HepG2 (cell line): ENCODE measurements around the gene PMIS2. TPM values are rescaled to one million over a fixed set of nuclear protein-coding genes. Genes with fewer than 3 reads are reported as not detected.

Experiments used
- CC2D1A ChIP-seq: sonication (generic); formaldehyde crosslinking; IDR thresholded peaks from 2 replicates; pipeline ENCODE4 v1.8.1; 2023; ENCODE audit warnings: mild to moderate bottlenecking, missing genetic modification reagents
- GABPB1 ChIP-seq: IDR thresholded peaks from 2 replicates; pipeline ENCODE4 v1.6.1; 2016; ENCODE audit warnings: mild to moderate bottlenecking, missing genetic modification reagents, moderate library complexity, missing compliant biosample characterization
- GATAD2A ChIP-seq: IDR thresholded peaks from 2 replicates; pipeline ENCODE4 v1.6.1; 2016
- MAF1 ChIP-seq: sonication (generic); formaldehyde crosslinking; IDR thresholded peaks from 2 replicates; pipeline ENCODE4 v1.5.0; 2020; ENCODE audit warnings: missing genetic modification reagents, borderline replicate concordance
- MAZ ChIP-seq, 2 experiments: sonication (generic) in 1 of 2; formaldehyde crosslinking in 1 of 2; IDR thresholded peaks; 2 replicates each; pipeline versions ENCODE4 v1.5.0 to v1.6.1; 2012 to 2020; ENCODE audit warnings: low read depth in 2 of 2, mild to moderate bottlenecking in 2 of 2, borderline replicate concordance in 1 of 2, improper control_type of control experiment in 1 of 2, low read length in 1 of 2, missing genetic modification reagents in 1 of 2, moderate library complexity in 1 of 2
- MIER2 ChIP-seq: IDR thresholded peaks from 2 replicates; pipeline ENCODE4 v1.6.1; 2016; ENCODE audit warnings: missing biosample characterization, missing genetic modification reagents
- MXI1 ChIP-seq: IDR thresholded peaks from 3 replicates; pipeline ENCODE4 v1.6.1; 2012; ENCODE audit warnings: low read depth, low read length, inconsistent platforms, borderline replicate concordance
- MYC ChIP-seq: sonication (generic); formaldehyde crosslinking; IDR thresholded peaks from 2 replicates; pipeline ENCODE4 v1.9.0; 2021; ENCODE audit warnings: missing genetic modification reagents, borderline replicate concordance
- NONO ChIP-seq, 2 experiments: fragments of 450-650 bp in 1 of 2; sonication (generic) in 1 of 2; formaldehyde crosslinking in 1 of 2; IDR thresholded peaks in 1 of 2; conservative IDR thresholded peaks in 1 of 2; 2 replicates each; pipeline versions ENCODE4 v1.6.1 to v1.8.0; 2017 to 2022; ENCODE audit warnings: mild to moderate bottlenecking in 1 of 2, missing genetic modification reagents in 1 of 2, moderate library complexity in 1 of 2
- RAD21 ChIP-seq: fragments of 450-650 bp; formaldehyde crosslinking; IDR thresholded peaks from 2 replicates; pipeline ENCODE4 v1.5.0; 2020; ENCODE audit warnings: mild to moderate bottlenecking
- ZNF143 ChIP-seq: sonication (generic); formaldehyde crosslinking; IDR thresholded peaks from 2 replicates; pipeline ENCODE4 v1.4.0; 2020; ENCODE audit warnings: missing genetic modification reagents
- ZNF205 ChIP-seq: IDR thresholded peaks from 2 replicates; pipeline ENCODE4 v1.6.1; 2018; ENCODE audit warnings: missing biosample characterization, missing genetic modification reagents
- ZNF749 ChIP-seq: sonication (generic); formaldehyde crosslinking; IDR thresholded peaks from 2 replicates; pipeline ENCODE4 v1.8.0; 2022; ENCODE audit warnings: mild to moderate bottlenecking, missing genetic modification reagents, moderate library complexity, borderline replicate concordance
- ZNF766 ChIP-seq: sonication (generic); formaldehyde crosslinking; IDR thresholded peaks from 2 replicates; pipeline ENCODE4 v1.5.0; 2020; ENCODE audit warnings: missing genetic modification reagents, borderline replicate concordance
- ZNF768 ChIP-seq: sonication (generic); formaldehyde crosslinking; IDR thresholded peaks from 2 replicates; pipeline ENCODE4 v1.4.0; 2020; ENCODE audit warnings: missing genetic modification reagents
- ZNF780A ChIP-seq: sonication (generic); formaldehyde crosslinking; IDR thresholded peaks from 2 replicates; pipeline ENCODE4 v1.8.0; 2022; ENCODE audit warnings: mild to moderate bottlenecking, missing genetic modification reagents, moderate library complexity
- polyA plus RNA-seq, 8 experiments: library from polyadenylated mRNA; depleted of rRNA in 3 of 8; stranded (reverse) in 7 of 8; unstranded in 1 of 8; fragments of >200 nt; fragmentation: Illumina TruSeq in 4 of 8; extraction: Trizol in 4 of 8; gene quantifications; 2 replicates each; pipeline versions ENCODE4 v1.2.1 to v1.2.3, GENCODE V29; 2011 to 2016; ENCODE audit warnings: low read depth in 4 of 8, missing spikeins in 1 of 8, mixed read lengths in 1 of 8; ENCODE audit not compliant: insufficient read depth in 1 of 8
- total RNA-seq, 5 experiments: library from RNA; depleted of rRNA; stranded (reverse); fragments of >200 nt; fragmentation: Illumina TruSeq; extraction: Trizol; gene quantifications; 2 replicates each; pipeline ENCODE4 v1.2.3, GENCODE V29; 2016; ENCODE audit warnings: low read depth in 1 of 5
- TF ChIP-seq, protein P1 (sequence below): sonication (generic); formaldehyde crosslinking; conservative IDR thresholded peaks from 2 replicates; pipeline ENCODE4 v1.5.0; 2020; ENCODE audit warnings: missing genetic modification reagents
- TF ChIP-seq, protein P2 (sequence below): sonication (generic); formaldehyde crosslinking; IDR thresholded peaks from 2 replicates; pipeline ENCODE4 v1.5.1; 2020; ENCODE audit warnings: mild to moderate bottlenecking, missing genetic modification reagents, moderate library complexity
- TF ChIP-seq, protein P3 (sequence below): IDR thresholded peaks from 2 replicates; pipeline ENCODE4 v1.6.1; 2016; ENCODE audit warnings: missing compliant biosample characterization, missing genetic modification reagents, borderline replicate concordance
- TF ChIP-seq, protein P4 (sequence below): sonication (generic); formaldehyde crosslinking; IDR thresholded peaks from 2 replicates; pipeline ENCODE4 v1.5.0; 2020; ENCODE audit warnings: mild to moderate bottlenecking, missing genetic modification reagents, moderate library complexity

PMIS2 gene
- total and polyA plus RNA-seq, 2 of the 13 experiments (the other 11 are each of a cell fraction or from before 2014, with no cell fraction given): not detected

DNA sequence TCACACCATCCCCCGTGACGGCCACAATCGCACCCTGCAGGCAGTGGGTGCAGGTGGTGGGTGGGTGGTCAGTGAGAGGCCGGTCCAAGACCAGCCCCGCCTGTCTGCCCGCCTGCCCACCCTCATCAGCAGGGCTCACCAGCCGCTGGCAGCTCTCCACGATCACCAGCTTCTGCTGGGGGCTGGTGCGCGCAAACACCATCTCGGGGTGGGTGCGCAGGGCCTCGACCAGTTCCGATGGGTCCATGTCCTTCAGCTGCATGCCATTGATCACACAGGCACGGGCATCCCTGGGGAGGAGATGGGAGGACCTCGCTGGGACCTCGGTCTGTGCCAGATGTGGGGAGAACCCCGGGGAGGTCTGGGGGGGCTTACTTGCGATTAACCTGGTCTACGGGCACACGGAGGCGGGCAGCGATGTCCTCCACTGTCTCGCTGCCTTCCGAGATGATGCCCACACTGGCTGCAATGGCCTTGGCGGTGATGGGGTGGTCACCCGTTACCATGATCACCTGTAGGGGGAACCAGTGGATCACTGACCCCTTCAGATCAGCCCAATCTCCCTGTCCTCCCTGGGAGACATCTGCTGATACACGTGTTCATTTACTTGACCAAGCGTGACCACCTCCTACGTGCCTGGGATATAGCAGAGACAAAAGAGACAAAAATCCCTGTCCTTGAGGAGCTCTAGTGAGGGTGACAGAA, 30.5 kb upstream of the PMIS2 start (continued):
- peak; percentile 15; the same call in 1 of the 2 replicates for TF ChIP-seq ZNF768 (CRISPR knock-in tag)
- peak; percentile 41; the same call in 1 of the 2 replicates for TF ChIP-seq ZNF780A (CRISPR knock-in tag)
- no peak for TF ChIP-seq MAZ (IDR thresholded peaks at IDR 0.05; ENCODE audit: borderline replicate concordance, low read depth, low read length)
- TF ChIP-seq MAZ (CRISPR knock-in tag; IDR thresholded peaks at IDR 0.05; ENCODE audit: low read depth): no peak
- no peak for TF ChIP-seq ZNF205
- TF ChIP-seq MIER2: 0 out of 2 replicates have a peak, but pooled peaks have one; percentile 32
- TF ChIP-seq MAF1 (CRISPR knock-in tag): no peak
- TF ChIP-seq GABPB1: 0 out of 2 replicates have a peak, but pooled peaks have one; percentile 20
- TF ChIP-seq, protein P1, sequence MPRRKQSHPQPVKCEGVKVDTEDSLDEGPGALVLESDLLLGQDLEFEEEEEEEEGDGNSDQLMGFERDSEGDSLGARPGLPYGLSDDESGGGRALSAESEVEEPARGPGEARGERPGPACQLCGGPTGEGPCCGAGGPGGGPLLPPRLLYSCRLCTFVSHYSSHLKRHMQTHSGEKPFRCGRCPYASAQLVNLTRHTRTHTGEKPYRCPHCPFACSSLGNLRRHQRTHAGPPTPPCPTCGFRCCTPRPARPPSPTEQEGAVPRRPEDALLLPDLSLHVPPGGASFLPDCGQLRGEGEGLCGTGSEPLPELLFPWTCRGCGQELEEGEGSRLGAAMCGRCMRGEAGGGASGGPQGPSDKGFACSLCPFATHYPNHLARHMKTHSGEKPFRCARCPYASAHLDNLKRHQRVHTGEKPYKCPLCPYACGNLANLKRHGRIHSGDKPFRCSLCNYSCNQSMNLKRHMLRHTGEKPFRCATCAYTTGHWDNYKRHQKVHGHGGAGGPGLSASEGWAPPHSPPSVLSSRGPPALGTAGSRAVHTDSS (CRISPR knock-in tag): no peak
- TF ChIP-seq, protein P2, sequence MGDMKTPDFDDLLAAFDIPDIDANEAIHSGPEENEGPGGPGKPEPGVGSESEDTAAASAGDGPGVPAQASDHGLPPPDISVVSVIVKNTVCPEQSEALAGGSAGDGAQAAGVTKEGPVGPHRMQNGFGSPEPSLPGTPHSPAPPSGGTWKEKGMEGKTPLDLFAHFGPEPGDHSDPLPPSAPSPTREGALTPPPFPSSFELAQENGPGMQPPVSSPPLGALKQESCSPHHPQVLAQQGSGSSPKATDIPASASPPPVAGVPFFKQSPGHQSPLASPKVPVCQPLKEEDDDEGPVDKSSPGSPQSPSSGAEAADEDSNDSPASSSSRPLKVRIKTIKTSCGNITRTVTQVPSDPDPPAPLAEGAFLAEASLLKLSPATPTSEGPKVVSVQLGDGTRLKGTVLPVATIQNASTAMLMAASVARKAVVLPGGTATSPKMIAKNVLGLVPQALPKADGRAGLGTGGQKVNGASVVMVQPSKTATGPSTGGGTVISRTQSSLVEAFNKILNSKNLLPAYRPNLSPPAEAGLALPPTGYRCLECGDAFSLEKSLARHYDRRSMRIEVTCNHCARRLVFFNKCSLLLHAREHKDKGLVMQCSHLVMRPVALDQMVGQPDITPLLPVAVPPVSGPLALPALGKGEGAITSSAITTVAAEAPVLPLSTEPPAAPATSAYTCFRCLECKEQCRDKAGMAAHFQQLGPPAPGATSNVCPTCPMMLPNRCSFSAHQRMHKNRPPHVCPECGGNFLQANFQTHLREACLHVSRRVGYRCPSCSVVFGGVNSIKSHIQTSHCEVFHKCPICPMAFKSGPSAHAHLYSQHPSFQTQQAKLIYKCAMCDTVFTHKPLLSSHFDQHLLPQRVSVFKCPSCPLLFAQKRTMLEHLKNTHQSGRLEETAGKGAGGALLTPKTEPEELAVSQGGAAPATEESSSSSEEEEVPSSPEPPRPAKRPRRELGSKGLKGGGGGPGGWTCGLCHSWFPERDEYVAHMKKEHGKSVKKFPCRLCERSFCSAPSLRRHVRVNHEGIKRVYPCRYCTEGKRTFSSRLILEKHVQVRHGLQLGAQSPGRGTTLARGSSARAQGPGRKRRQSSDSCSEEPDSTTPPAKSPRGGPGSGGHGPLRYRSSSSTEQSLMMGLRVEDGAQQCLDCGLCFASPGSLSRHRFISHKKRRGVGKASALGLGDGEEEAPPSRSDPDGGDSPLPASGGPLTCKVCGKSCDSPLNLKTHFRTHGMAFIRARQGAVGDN (CRISPR knock-in tag): peak; percentile 41; the same call in 1 of the 2 replicates
- no peak for TF ChIP-seq ZNF749
- peak; percentile 37; the same call in 1 of the 3 replicates for TF ChIP-seq MXI1
- no peak for TF ChIP-seq CC2D1A (CRISPR knock-in tag)
- TF ChIP-seq ZNF143 (CRISPR knock-in tag): no peak
- TF ChIP-seq GATAD2A: 0 out of 2 replicates have a peak, but pooled peaks have one; percentile 26
- TF ChIP-seq, protein P3, sequence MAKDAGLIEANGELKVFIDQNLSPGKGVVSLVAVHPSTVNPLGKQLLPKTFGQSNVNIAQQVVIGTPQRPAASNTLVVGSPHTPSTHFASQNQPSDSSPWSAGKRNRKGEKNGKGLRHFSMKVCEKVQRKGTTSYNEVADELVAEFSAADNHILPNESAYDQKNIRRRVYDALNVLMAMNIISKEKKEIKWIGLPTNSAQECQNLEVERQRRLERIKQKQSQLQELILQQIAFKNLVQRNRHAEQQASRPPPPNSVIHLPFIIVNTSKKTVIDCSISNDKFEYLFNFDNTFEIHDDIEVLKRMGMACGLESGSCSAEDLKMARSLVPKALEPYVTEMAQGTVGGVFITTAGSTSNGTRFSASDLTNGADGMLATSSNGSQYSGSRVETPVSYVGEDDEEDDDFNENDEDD (CRISPR knock-in tag): peak; percentile 35; the same call in 1 of the 2 replicates
- TF ChIP-seq, protein P4, sequence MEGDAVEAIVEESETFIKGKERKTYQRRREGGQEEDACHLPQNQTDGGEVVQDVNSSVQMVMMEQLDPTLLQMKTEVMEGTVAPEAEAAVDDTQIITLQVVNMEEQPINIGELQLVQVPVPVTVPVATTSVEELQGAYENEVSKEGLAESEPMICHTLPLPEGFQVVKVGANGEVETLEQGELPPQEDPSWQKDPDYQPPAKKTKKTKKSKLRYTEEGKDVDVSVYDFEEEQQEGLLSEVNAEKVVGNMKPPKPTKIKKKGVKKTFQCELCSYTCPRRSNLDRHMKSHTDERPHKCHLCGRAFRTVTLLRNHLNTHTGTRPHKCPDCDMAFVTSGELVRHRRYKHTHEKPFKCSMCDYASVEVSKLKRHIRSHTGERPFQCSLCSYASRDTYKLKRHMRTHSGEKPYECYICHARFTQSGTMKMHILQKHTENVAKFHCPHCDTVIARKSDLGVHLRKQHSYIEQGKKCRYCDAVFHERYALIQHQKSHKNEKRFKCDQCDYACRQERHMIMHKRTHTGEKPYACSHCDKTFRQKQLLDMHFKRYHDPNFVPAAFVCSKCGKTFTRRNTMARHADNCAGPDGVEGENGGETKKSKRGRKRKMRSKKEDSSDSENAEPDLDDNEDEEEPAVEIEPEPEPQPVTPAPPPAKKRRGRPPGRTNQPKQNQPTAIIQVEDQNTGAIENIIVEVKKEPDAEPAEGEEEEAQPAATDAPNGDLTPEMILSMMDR (CRISPR knock-in tag): peak; percentile 87
- peak; percentile 76 for TF ChIP-seq RAD21 (CRISPR knock-in tag)
- TF ChIP-seq NONO (IDR thresholded peaks at IDR 0.05): no peak
- TF ChIP-seq NONO (CRISPR knock-in tag; conservative IDR thresholded peaks at IDR 0.05): peak; percentile 43; the same call in 1 of the 2 replicates
- TF ChIP-seq ZNF766 (CRISPR knock-in tag): no peak
- TF ChIP-seq MYC (CRISPR knock-in tag): 0 out of 2 replicates have a peak, but pooled peaks have one; percentile 20
